Progenitor cell of endocrine pancreas (in vitro differentiated cells): ENCODE measurements around the gene PRUNE2. TPM values are rescaled to one million over a fixed set of nuclear protein-coding genes. Genes with fewer than 3 reads are reported as not detected.

Source experiments
- DNase-seq: peaks from one replicate; pipeline ENCODE4 v3.0.0; 2021; ENCODE audit warnings: low spot score; ENCODE audit not compliant: unreplicated experiment
- H3K27ac Mint-ChIP-seq: 2 replicates; pipeline ENCODE4 v1.8.0; 2021; ENCODE audit warnings: mild to moderate bottlenecking, moderate library complexity, mixed read lengths
- H3K27me3 Mint-ChIP-seq: 2 replicates; pipeline ENCODE4 v1.8.0; 2021; ENCODE audit warnings: mixed read lengths
- H3K36me3 Mint-ChIP-seq: 2 replicates; pipeline ENCODE4 v1.8.0; 2022; ENCODE audit warnings: mixed read lengths; ENCODE audit not compliant: insufficient read depth
- H3K4me1 Mint-ChIP-seq: 2 replicates; pipeline ENCODE4 v1.8.0; 2021; ENCODE audit warnings: low read depth, mixed read lengths
- H3K4me3 Mint-ChIP-seq: 2 replicates; pipeline ENCODE4 v1.8.0; 2021; ENCODE audit warnings: low read depth, mild to moderate bottlenecking, moderate library complexity, mixed read lengths
- H3K9me3 Mint-ChIP-seq: 2 replicates; pipeline ENCODE4 v1.8.0; 2021; ENCODE audit warnings: low read depth, mixed read lengths
- total RNA-seq: library from RNA; stranded (reverse); gene quantifications from 2 replicates; pipeline ENCODE4 v1.2.1, GENCODE V29; 2021
- TF ChIP-seq, protein P1 (sequence below): fragments of 200-600 bp; sonication (generic); IDR thresholded peaks from one replicate; pipeline ENCODE4 v1.5.0; 2021; ENCODE audit warnings: antibody characterized with exemption, mild to moderate bottlenecking; ENCODE audit not compliant: unreplicated experiment

Gene PRUNE2
- total RNA-seq, 1 donor from 2014 or later: 5.6 TPM

DNA sequence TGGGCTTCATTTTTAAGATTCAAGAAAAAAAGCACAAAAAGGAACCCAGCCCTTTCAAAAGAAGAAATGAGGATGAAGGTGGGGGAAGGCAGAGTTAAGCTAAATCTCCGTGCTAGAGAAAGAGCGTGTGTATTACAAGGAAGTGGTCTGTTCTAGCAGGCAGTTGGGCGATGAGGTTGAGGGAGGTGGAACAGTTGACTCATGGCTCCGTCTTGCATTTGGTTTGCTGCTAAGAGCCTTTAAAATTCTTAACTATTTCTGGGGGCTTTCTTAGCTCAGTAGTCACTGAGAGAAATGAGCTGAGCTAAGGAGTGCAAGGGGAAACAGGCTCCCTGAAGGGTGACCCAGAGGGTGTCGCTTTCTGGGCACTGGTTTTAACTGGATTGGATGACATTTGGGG, 329.6 kb downstream of the PRUNE2 start:
- Mint-ChIP-seq H3K27me3 (peaks cover 6% of the 10 kb centered on the region), H3K36me3 (no peaks in the 10 kb centered on the region), H3K9me3 (no peaks in the 10 kb centered on the region), H3K4me3 (no peak overlapping the region), H3K27ac (no peak overlapping the region), H3K4me1 (peaks cover 13% of the 10 kb centered on the region)
- TF ChIP-seq, protein P1, sequence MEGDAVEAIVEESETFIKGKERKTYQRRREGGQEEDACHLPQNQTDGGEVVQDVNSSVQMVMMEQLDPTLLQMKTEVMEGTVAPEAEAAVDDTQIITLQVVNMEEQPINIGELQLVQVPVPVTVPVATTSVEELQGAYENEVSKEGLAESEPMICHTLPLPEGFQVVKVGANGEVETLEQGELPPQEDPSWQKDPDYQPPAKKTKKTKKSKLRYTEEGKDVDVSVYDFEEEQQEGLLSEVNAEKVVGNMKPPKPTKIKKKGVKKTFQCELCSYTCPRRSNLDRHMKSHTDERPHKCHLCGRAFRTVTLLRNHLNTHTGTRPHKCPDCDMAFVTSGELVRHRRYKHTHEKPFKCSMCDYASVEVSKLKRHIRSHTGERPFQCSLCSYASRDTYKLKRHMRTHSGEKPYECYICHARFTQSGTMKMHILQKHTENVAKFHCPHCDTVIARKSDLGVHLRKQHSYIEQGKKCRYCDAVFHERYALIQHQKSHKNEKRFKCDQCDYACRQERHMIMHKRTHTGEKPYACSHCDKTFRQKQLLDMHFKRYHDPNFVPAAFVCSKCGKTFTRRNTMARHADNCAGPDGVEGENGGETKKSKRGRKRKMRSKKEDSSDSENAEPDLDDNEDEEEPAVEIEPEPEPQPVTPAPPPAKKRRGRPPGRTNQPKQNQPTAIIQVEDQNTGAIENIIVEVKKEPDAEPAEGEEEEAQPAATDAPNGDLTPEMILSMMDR: no peak
- DNase-seq: no peak

DNA sequence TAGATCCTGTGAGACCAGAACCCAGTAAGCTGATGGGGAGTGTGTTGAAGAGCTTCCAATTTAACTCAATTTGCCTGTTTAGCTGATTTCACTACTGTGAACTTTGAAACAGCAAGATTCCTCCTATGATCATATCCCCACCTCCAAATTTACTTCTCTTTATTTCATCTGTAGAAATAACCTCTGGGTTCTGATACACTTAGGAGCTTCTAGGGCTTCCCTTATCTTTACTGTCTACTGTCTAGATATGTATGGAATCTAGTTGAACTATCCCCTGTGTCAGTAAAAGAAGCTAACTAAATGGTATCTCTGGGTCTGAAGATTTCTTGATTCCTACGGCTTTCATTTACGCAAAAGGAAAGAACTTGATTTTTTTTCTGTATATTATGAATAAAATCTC, 330.2 kb downstream of the PRUNE2 start:
- DNase-seq: no peak
- Mint-ChIP-seq H3K4me3 (no peak overlapping the region), H3K27ac (no peak overlapping the region), H3K4me1 (peaks cover 12% of the 10 kb centered on the region), H3K27me3 (peaks cover 9% of the 10 kb centered on the region), H3K9me3 (no peaks in the 10 kb centered on the region), H3K36me3 (no peaks in the 10 kb centered on the region)
- TF ChIP-seq, protein P1: no peak

DNA sequence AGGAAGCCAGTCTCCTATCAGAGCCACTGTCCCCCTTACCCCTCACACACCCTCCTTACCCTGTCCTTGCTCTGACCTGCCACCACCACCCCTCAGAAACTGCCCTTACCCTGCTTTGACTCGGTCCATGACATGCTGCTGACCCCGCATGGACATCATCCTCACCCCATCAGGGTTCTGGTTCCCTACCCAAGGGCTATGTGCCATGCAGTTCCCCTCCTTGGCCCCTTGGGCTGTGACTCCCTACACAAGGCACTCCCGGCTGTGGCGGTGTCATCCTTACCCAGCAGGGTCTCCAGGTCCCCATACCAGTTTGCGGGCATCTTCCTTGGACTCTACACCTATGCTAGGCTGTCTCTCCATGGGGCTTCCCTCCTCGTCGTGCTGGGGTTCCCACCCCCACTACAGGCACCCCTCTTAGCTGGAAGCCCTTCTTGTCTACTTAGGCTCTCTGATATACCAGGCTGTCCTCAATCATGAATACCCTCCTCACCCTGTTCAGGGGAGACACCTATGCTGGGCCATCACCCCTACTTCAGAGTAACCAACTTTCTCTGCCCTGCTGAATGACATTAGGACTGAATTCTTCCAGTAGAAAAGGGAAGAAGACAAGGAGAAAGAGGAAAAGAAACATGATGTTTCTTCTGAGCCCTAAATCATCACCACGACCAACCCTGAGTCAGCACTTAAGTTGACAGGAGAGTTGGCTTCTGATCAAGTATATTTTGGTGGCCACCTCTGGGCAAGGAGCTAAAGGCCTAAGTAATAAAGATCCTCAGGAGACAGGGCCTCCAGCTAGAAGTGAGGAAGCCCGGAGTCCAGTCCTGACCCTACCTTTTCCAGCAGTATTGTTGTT, 331.8 kb downstream of the PRUNE2 start:
- H3K4me1 Mint-ChIP-seq: peaks cover 4% of the 10 kb centered on the region
- H3K4me3 Mint-ChIP-seq: no peak overlapping the region
- no peak overlapping the region for H3K27ac Mint-ChIP-seq
- no peaks in the 10 kb centered on the region for H3K36me3 Mint-ChIP-seq
- peaks cover 9% of the 10 kb centered on the region for H3K27me3 Mint-ChIP-seq
- TF ChIP-seq, protein P1: no peak
- peaks cover 9% of the 10 kb centered on the region for H3K9me3 Mint-ChIP-seq
- DNase-seq: no peak

DNA sequence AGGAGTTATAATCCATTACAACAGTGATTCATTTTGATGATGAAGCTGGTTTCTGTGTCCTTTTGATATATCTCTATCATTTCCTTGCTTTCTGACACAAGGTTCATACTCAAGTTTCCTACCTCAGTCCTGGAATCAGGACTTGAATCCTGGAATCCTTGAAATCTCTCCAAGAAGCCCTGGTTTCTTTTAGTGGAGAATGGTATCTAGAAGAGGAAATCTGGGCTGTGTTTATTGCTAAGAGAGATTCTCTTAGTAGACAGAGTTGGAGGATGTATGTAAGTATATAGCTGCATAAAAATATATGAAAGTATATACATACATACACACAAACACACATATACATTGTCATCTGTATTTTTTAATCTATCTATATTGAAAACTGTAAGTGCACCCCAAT, 332.5 kb downstream of the PRUNE2 start:
- DNase-seq: no peak
- Mint-ChIP-seq H3K27me3 (peaks cover 9% of the 10 kb centered on the region), H3K36me3 (no peaks in the 10 kb centered on the region), H3K4me3 (no peak overlapping the region), H3K9me3 (peaks cover 9% of the 10 kb centered on the region), H3K27ac (no peak overlapping the region), H3K4me1 (peaks cover 3% of the 10 kb centered on the region)
- TF ChIP-seq, protein P1: no peak

DNA sequence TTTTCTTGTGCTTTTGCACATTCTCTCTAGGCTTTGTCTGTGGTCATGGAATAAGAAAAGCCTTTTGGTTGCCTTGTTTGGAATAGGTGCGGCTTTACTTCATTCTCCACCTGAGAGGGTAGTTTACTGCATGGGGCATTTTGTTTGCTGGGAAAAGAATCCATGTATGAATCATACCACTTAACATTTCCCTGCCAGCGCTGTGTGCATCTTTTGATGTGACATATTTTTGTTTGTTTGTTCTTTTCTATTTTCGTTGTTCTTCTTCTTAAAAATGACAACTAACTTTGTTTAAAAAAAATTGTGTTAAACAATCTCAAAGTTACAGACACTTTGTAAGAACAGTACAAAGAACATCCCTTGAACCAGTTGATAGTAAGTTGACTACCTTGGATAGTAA, 333.8 kb downstream of the PRUNE2 start:
- peaks cover 9% of the 10 kb centered on the region for H3K9me3 Mint-ChIP-seq
- H3K4me1 Mint-ChIP-seq: peaks cover 1% of the 10 kb centered on the region
- H3K27me3 Mint-ChIP-seq: peaks cover 9% of the 10 kb centered on the region
- no peak overlapping the region for H3K27ac Mint-ChIP-seq
- no peak for DNase-seq
- TF ChIP-seq, protein P1: no peak
- H3K36me3 Mint-ChIP-seq: no peaks in the 10 kb centered on the region
- H3K4me3 Mint-ChIP-seq: no peak overlapping the region
